Right ventricle myocardium inferior (tissue), 1 donor: ENCODE data around the gene ZSWIM6. TPM values are rescaled to one million over a fixed set of nuclear protein-coding genes. Genes with fewer than 3 reads are reported as not detected.
A peak's percentile ranks its signal among the peaks of the same experiment; 100 is the strongest.

Experiments used
- ATAC-seq: fragments of 200-7000 bp; cut with Tn5 transposase; one replicate; pipeline ENCODE4 v1.9.1; 2020; ENCODE audit warnings: mild to moderate bottlenecking, moderate library complexity
- DNase-seq: peaks from one replicate; pipeline ENCODE4 v3.0.0; 2021; ENCODE audit errors: missing footprints
- intact Hi-C: fragments of 100-400 bp; cut with DNase I; formaldehyde crosslinking; loops from one replicate; pipeline ENCODE4 v1.11.0; 2022
- long read RNA-seq: library from polyadenylated mRNA; unstranded; transcript quantifications from one replicate; pipeline ENCODE4 v2.0.0, GENCODE V29; 2021
- total RNA-seq: library from RNA; stranded (reverse); fragmentation: NEBNext Ultra II Directional; extraction: Animal tissue kit (Norgen Biotek cat#: 25700); gene quantifications from one replicate; pipeline ENCODE4 v1.2.1, GENCODE V29; 2021
- donor health status: DM: no; HTN: yes; CAD: no; lungs with severe emphysema.

The ZSWIM6 gene
- total RNA-seq: 8.1 TPM
- long read RNA-seq: 0 reads

- DNase-seq (peak; percentile 100), ATAC-seq (peak; percentile 95)
- intact Hi-C loops: loop anchor here (2.0 to 10.0 kb wide), 5 partner anchors 77 to 601 kb away; partner anchors contain the start of genes ERCC8, NDUFAF2 and SMIM15
Observed at GRCh38 chr5:61331407-61332357, at the start of gene ZSWIM6. Gene ZSWIM6, plus strand, starts transcription at chr5:61332258. Its CDS starts 15 bp downstream, at chr5:61332273.

DNA sequence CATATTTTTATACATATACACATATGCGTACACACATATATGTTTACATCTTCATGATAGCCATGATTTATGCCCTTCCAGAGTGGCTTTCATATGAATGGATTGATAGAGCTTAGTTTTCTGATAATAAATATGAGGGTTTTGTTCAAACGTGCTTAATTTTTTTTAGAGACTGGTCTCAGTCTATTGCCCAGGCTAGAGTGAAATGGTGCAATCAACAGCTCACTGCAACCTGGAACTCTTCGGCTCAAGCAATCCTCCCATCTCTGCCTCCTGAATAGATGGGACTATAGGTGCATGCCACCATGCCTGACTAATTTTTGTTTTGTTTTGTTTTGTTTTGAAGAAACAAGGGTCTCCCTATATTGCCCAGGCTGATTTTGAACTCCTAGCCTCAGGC is 48.6 kb upstream of the ZSWIM6 start:
- DNase-seq (no peak), ATAC-seq (no peak)
- intact Hi-C loops: no loop called here

DNA sequence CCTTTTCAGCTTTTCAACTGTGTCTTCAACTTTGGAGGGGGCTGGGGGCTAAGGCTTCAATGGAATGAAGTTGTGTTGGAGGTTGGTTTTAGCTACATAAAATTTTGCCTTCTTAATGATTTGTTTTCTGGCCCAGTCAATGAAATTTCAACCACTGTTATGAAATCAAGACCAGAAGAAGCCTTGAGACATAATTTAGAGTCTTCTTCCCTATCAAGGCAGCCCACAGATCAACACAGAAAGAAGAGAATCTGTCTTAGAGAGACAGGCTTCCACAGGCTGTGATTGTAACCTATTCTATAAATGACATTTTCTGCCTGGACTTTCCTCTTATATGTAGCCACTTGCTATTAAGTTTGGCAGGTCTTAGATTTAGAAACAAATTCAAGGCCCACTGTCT is 46.5 kb upstream of the ZSWIM6 start:
- no peak for DNase-seq
- ATAC-seq: no peak
- intact Hi-C loops: no loop called here

DNA sequence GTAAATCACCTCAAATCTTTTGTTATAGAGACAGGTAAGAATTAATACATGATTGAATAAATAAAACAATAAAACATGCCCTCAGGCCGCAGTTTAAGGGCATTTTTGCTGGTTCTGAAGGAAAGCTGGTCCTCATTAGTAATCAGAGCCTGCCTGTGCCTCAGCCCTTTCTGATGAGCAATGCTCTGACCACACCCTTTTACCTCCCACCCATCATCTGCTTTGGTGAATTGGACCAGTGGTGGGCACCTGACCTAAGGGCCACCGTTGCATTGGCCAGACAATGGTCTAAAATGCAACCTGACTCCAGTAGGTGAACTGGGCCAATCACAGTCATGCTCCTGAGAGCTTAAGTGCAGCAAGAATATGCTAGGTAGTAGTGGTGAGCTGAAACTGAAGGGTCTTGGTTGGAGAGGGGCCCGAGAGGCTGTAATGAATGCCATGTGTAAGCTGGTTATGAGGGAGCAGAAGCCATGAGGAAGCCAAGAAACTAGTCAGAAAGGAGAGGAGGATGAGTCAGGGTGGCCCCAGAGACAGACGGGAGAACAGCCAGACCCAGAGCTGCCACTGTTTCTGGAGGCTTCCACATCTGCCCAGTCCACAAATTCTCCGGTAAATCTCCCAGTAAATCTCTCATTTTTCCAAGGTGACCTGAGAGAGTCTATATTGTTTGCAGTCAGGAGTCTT is 45.5 kb upstream of the ZSWIM6 start:
- no peak for ATAC-seq
- no peak for DNase-seq
- intact Hi-C loops: no loop called here

GRCh38 chr5:61287474-61287873 is 44.6 kb upstream of the ZSWIM6 start:
- ATAC-seq (no peak), DNase-seq (no peak)
- intact Hi-C loops: no loop called here

- ATAC-seq (no peak), DNase-seq (no peak)
- intact Hi-C loops: no loop called here
Observed at GRCh38 chr5:61289241-61289640, 42.8 kb upstream of the ZSWIM6 start.

DNA sequence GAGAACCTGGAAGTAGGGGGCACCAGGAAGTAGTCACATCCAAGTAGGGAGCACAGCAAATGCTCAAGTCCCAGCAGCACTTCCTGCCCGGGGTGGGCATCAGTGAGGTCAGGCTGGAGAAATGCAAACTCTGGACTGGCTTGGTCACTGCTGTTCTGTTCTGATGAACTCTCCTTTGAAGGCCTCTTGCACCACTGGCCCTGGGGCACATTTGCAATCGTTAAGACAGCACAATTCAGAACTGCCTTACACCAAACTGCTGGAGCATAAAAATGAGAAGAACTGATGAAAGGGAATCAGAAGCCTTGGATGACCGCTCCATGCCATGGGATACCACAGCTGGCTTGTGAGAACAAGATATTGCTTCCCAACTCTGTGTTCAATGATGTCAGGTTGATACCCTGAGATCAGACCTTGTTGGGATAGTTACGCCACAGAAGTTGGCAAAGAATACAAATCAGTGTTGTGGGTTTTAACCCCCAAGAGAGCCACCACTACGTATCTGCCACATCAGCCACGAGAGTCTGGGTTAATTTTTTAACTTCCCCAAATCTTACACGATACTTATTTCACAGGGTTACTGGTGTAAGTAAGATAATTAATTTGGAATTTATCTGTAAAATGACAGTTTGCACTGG is 42.3 kb upstream of the ZSWIM6 start:
- DNase-seq (no peak), ATAC-seq (no peak)
- intact Hi-C loops: no loop called here

- ATAC-seq (no peak), DNase-seq (no peak)
- intact Hi-C loops: no loop called here
Observed at GRCh38 chr5:61290791-61291210, 41.3 kb upstream of the ZSWIM6 start.

DNA sequence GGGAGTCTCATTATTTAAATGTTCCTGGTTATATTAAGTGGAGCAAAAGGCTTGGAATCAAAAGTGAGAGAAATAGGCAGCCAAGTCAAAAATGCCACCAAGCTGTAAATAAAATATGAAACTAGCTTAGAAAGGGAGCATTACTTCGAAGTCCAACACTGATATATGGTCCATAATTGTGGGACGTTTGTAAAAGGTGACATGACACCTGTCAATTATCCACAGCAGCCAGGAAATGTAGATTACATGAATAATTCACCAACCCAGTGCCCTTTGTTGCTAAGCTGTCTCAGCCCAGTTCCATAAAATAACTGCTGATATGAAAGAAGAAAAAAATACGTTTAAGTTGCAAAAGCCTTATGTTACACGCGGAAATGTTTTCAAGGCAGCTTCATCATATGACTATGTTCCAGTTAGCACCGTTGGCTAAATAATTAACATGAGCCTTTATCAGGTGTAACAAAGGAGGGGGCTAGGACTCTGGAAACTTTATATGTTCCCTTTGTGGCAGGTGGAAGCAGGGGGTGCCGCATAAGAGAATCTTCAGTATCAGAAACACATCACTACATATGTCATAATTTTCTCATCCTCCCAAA is 39.9 kb upstream of the ZSWIM6 start:
- intact Hi-C loops: no loop called here
- ATAC-seq: no peak
- DNase-seq: no peak

DNA sequence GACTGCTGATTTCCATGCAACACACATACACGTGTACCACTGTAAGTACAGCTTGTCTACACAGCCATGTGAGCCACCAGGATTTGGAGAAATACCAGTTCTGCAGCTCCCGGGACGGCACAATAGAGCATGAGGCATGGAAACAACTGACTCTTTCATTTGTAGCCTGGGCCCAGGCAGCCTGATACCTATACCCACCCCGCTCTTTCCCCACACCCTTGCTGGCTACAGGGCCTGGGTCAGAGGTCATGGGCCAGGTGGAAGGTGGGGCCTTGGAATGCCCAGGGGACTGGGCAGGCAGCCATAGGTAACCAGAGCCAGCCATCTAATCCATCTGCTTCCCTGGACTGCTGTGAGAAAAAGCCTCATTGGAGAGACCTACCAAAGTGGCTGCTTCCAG is 39.0 kb upstream of the ZSWIM6 start:
- DNase-seq (no peak), ATAC-seq (no peak)
- intact Hi-C loops: no loop called here

- no peak for ATAC-seq
- DNase-seq: no peak
- intact Hi-C loops: no loop called here
Observed at GRCh38 chr5:61293873-61294272, 38.2 kb upstream of the ZSWIM6 start.

DNA sequence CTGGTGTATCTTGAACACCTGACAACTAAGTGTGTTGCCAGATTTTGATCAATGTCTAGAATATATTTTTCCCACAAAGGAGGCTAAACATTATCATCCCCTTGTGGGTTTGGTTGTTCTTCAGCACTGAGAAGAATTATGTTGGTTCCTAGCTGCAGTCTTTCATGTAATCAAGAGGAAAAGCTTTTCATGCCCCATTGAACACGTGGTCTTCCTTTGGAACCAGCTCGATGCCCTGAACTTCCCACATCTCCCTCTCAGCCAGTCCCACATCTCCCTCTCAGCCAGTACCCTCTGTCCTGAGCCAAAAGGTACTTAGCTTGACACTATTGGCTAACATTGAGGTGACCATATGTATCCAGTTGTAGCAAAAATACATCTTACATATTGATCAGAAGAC is 36.7 kb upstream of the ZSWIM6 start:
- intact Hi-C loops: no loop called here
- ATAC-seq: no peak
- DNase-seq: no peak

GRCh38 chr5:61298066-61298465 is 34.0 kb upstream of the ZSWIM6 start:
- ATAC-seq (no peak), DNase-seq (no peak)
- intact Hi-C loops: no loop called here

- ATAC-seq: no peak
- intact Hi-C loops: no loop called here
- DNase-seq: no peak
Observed at GRCh38 chr5:61298580-61298979, 33.5 kb upstream of the ZSWIM6 start.

DNA sequence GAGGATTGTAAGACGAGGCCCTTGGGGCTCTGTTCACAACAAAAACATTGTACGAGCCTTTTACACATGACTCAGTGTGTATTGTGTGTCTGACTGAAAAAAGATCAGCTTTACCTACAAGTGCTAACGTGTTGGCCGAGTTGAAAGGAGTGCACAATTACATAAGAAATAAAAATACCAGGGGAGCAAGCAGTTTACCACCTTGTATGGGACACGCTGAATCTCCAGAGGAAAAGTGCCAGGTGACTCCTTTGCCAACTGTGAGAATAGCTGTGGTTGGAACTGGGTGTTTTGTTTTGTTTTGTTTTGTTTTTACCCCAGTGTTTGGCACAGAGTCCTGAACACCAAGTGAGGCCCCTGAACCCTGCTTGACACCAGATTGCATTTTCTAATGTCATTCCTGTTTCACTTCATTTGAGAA is 32.8 kb upstream of the ZSWIM6 start:
- DNase-seq (no peak), ATAC-seq (peak; percentile 14)
- intact Hi-C loops: no loop called here

GRCh38 chr5:61301341-61302199 is 30.5 kb upstream of the ZSWIM6 start:
- DNase-seq (no peak), ATAC-seq (peak; percentile 92)
- intact Hi-C loops: no loop called here

GRCh38 chr5:61302200-61302563 is 29.9 kb upstream of the ZSWIM6 start:
- intact Hi-C loops: no loop called here
- no peak for DNase-seq
- ATAC-seq: no peak

GRCh38 chr5:61303346-61303745 is 28.7 kb upstream of the ZSWIM6 start:
- DNase-seq (no peak), ATAC-seq (no peak)
- intact Hi-C loops: no loop called here
